Psoas muscle (tissue), 8 donors: Measurements from ENCODE around the gene VWA5B1. TPM values are rescaled to one million over a fixed set of nuclear protein-coding genes. Genes with fewer than 3 reads are reported as not detected.

Experiments
- ATAC-seq, 4 donors: fragments of 200-7000 bp; cut with Tn5 transposase; one replicate each; pipeline ENCODE4 v1.9.1; 2020; ENCODE audit warnings: moderate library complexity in 3 of 4, mild to moderate bottlenecking in 2 of 4
- DNase-seq, 2 donors: peaks; one replicate each; pipeline ENCODE4 v3.0.0-alpha.2; 2020
- H3K27ac ChIP-seq: fragments of 200-600 bp; one replicate; pipeline ENCODE4 v1.8.0; 2022
- H3K27me3 ChIP-seq, 3 donors: fragments of 200-600 bp in 1 of 3; one replicate each; pipeline versions ENCODE4 v1.6.1 to v1.8.0; 2013 to 2022; ENCODE audit warnings: low read length in 2 of 3, mild to moderate bottlenecking in 2 of 3, moderate library complexity in 1 of 3; ENCODE audit not compliant: insufficient read depth in 3 of 3
- H3K36me3 ChIP-seq, 2 donors: fragments of 200-600 bp in 1 of 2; one replicate each; pipeline versions ENCODE4 v1.6.1 to v1.8.0; 2013 to 2022; ENCODE audit warnings: low read depth in 1 of 2, mild to moderate bottlenecking in 1 of 2, moderate library complexity in 1 of 2; ENCODE audit not compliant: insufficient read depth in 1 of 2
- H3K4me1 ChIP-seq: fragments of 200-600 bp; one replicate; pipeline ENCODE4 v1.8.0; 2022
- H3K4me3 ChIP-seq: fragments of 200-600 bp; one replicate; pipeline ENCODE4 v1.8.0; 2022; ENCODE audit warnings: mild to moderate bottlenecking
- H3K9me3 ChIP-seq: fragments of 200-600 bp; one replicate; pipeline ENCODE4 v1.8.0; 2022
- CTCF ChIP-seq: fragments of 200-600 bp; IDR thresholded peaks from one replicate; pipeline ENCODE4 v1.8.0; 2022; ENCODE audit warnings: antibody characterized with exemption
- WGBS, 3 donors: extraction: QIAGEN DNeasy Blood & Tissue Kit; methylation state at CpG; one replicate each; pipeline versions ENCODE4 v1.1.6 to v1.1.7; 2013; 5-methylcytosine and 5-hydroxymethylcytosine counted together
- intact Hi-C, 2 donors: fragments of 100-400 bp; cut with DNase I; formaldehyde crosslinking; loops; one replicate each; pipeline versions ENCODE4 v1.11.0 to v1.14.2; 2022
- polyA plus RNA-seq, 3 donors: library from polyadenylated mRNA; stranded (reverse); fragments of 200-250 nt; gene quantifications; one replicate each; pipeline ENCODE4 v1.2.3, GENCODE V29; 2013
- total RNA-seq, 4 donors: library from RNA; stranded (reverse); fragmentation: NEBNext Ultra II Directional in 2 of 4; extraction: Animal tissue kit (Norgen Biotek cat#: 25700) in 2 of 4; gene quantifications; one replicate each; pipeline versions ENCODE4 v1.2.1 to v1.2.4, GENCODE V29; 2021 to 2023
- donor health status: healthy with polysubstance abuse.
- donor health status: DM: no; HTN: no; CAD: no; lungs with moderate emphysema.
- donor health status: Bipolar disorder and iron deficiency.
- donor health status: healthy.
- donor health status: DM: yes; HTN: yes; CAD: no.
- donor health status: DM: no; HTN: no; CAD: no.
- donor health status: DM: no; HTN: no; CAD: no.
- donor health status: DM: yes; HTN: yes; CAD: no.

VWA5B1 gene
- total and polyA plus RNA-seq, 7 donors, result under 0.01 to 0.17 (median 0.12) TPM; not detected in 4

GRCh38 chr1:20279509-20279908, 11.2 kb upstream of the VWA5B1 start:
- no peak overlapping the region for H3K4me3 ChIP-seq
- no peak for ATAC-seq
- intact Hi-C loops, result no loop called here
- WGBS, 3 donors, result 60 to 79% (median 68%) methylated on average over 7 of the region's 7 CpGs
- H3K4me1 ChIP-seq, result peaks cover 9% of the 10 kb centered on the region
- DNase-seq, result no peak
- no peak overlapping the region for H3K27ac ChIP-seq
- H3K27me3 ChIP-seq, result no peaks in the 10 kb centered on the region
- H3K9me3 ChIP-seq, result no peaks in the 10 kb centered on the region
- no peaks in the 10 kb centered on the region for H3K36me3 ChIP-seq
- no peak for TF ChIP-seq CTCF

GRCh38 chr1:20280341-20280740, 10.3 kb upstream of the VWA5B1 start:
- peaks cover 9% of the 10 kb centered on the region for H3K4me1 ChIP-seq
- H3K36me3 ChIP-seq, result no peaks in the 10 kb centered on the region
- H3K4me3 ChIP-seq, result no peak overlapping the region
- WGBS, 3 donors, result 83 to 100% (median 91%) methylated on average over 1 of the region's 1 CpG
- no peak overlapping the region for H3K27ac ChIP-seq
- no peak for TF ChIP-seq CTCF
- no peak for DNase-seq
- no peaks in the 10 kb centered on the region for H3K9me3 ChIP-seq
- no peaks in the 10 kb centered on the region for H3K27me3 ChIP-seq
- intact Hi-C loops, result loop anchor here in 1 of 2 donors (5.0 kb wide), 1 partner anchor 77 kb away; no protein-coding TSS in a partner anchor
- ATAC-seq, result no peak

GRCh38 chr1:20280906-20281305, 9.8 kb upstream of the VWA5B1 start:
- Histone ChIP-seq H3K4me3 (no peak overlapping the region), H3K36me3 (no peaks in the 10 kb centered on the region), H3K9me3 (no peaks in the 10 kb centered on the region), H3K4me1 (peaks cover 9% of the 10 kb centered on the region), H3K27me3 (no peaks in the 10 kb centered on the region), H3K27ac (no peak overlapping the region)
- DNase-seq, result no peak
- intact Hi-C loops, result loop anchor here in 1 of 2 donors (5.0 kb wide), 1 partner anchor 76 kb away; no protein-coding TSS in a partner anchor
- 89 to 97% (median 89%) methylated on average over 6 of the region's 6 CpGs for WGBS, 3 donors
- no peak for TF ChIP-seq CTCF
- ATAC-seq, result no peak

DNA sequence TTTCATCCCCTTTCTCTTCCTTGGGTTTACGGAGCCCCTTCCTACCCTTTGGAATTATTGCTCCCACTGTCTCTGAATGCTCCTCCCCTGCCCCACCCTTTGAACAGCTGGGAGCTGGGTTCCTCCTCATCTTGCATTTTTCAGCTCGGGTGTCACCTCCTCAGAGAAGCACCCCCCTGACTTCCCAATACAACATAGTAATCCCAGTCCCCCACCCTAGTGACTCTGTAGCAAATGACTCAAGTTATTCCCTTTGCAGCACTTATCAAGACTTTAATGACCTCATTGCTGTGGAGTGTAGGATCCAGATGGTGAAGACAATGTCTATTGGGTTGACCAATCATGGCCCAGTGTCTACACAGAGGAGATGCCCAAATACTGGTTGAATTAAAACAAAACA, 8.9 kb upstream of the VWA5B1 start:
- H3K4me1 ChIP-seq, result peaks cover 9% of the 10 kb centered on the region
- H3K4me3 ChIP-seq, result no peak overlapping the region
- DNase-seq (no peak), ATAC-seq (no peak)
- no peaks in the 10 kb centered on the region for H3K36me3 ChIP-seq
- 36 to 52% (median 51%) methylated on average over 2 of the region's 2 CpGs for WGBS, 3 donors
- no peak overlapping the region for H3K27ac ChIP-seq
- H3K9me3 ChIP-seq, result no peaks in the 10 kb centered on the region
- intact Hi-C loops, result loop anchor here in 1 of 2 donors (5.0 kb wide), 1 partner anchor 76 kb away; no protein-coding TSS in a partner anchor
- TF ChIP-seq CTCF, result no peak
- no peaks in the 10 kb centered on the region for H3K27me3 ChIP-seq

DNA sequence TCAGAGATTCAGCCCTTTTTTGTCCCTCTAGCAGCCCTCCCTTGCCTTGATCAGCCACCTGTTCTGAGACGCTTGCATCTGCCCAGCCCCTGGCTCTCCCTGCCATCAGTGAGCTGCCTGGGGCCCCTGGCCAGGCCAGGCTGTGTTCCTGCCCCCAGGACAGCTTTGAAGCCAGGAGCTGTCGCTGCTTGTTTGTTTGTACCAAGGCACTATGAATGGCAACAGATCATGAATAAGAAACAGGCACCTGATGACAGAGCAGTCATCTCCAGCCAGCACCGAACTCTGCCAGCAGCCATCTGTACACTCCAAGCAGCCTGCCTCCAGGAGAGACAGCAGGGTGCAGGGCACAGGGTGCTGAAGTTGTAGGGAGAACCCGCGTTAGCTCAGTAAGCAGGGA, 8.1 kb upstream of the VWA5B1 start:
- ATAC-seq (peak; percentile 90 to 98 (median 96)), DNase-seq (peak; percentile 45 to 76)
- Histone ChIP-seq H3K27ac (peak overlapping the region; percentile 58), H3K4me3 (no peak overlapping the region), H3K4me1 (peaks cover 9% of the 10 kb centered on the region), H3K9me3 (no peaks in the 10 kb centered on the region), H3K36me3 (no peaks in the 10 kb centered on the region), H3K27me3 (no peaks in the 10 kb centered on the region)
- TF ChIP-seq CTCF, result no peak
- WGBS, 3 donors, result 17 to 27% (median 19%) methylated on average over 5 of the region's 5 CpGs
- intact Hi-C loops, result loop anchor here in 1 of 2 donors (5.0 kb wide), 1 partner anchor 75 kb away; no protein-coding TSS in a partner anchor
